HG02852 (cell line): Measurements from ENCODE around the gene ATG4C.

Experiments
- ATAC-seq: cut with Tn5 transposase; IDR thresholded peaks from one replicate; pipeline ENCODE4 v1.9.1; 2021; ENCODE audit warnings: mild to moderate bottlenecking, moderate library complexity; ENCODE audit not compliant: unreplicated experiment

ATG4C gene

GRCh38 chr1:62836856-62837540 is 53.1 kb downstream of the ATG4C start:
- no peak for ATAC-seq

- no peak for ATAC-seq
These were observed 56.6 kb downstream of the ATG4C start for GRCh38 chr1:62840555-62840954.

- no peak for ATAC-seq
These were observed 57.7 kb downstream of the ATG4C start for GRCh38 chr1:62841587-62842169.

- no peak for ATAC-seq
These were observed 60.1 kb downstream of the ATG4C start for GRCh38 chr1:62844030-62844429.

GRCh38 chr1:62849031-62849430 is 65.1 kb downstream of the ATG4C start:
- ATAC-seq = no peak

GRCh38 chr1:62852253-62852652 is 68.3 kb downstream of the ATG4C start:
- ATAC-seq = no peak

GRCh38 chr1:62856960-62857359 is 73.0 kb downstream of the ATG4C start:
- no peak for ATAC-seq

GRCh38 chr1:62869217-62869754 is 85.4 kb downstream of the ATG4C start:
- no peak for ATAC-seq

GRCh38 chr1:62870148-62870547 is 86.2 kb downstream of the ATG4C start:
- ATAC-seq = no peak

GRCh38 chr1:62875676-62876075 is 91.7 kb downstream of the ATG4C start:
- ATAC-seq = no peak

- no peak for ATAC-seq
These were observed 92.6 kb downstream of the ATG4C start for GRCh38 chr1:62876535-62876934.

GRCh38 chr1:62877579-62877978 is 93.6 kb downstream of the ATG4C start:
- ATAC-seq = no peak

- no peak for ATAC-seq
These were observed 96.0 kb downstream of the ATG4C start for GRCh38 chr1:62879962-62880361.

GRCh38 chr1:62882201-62883104 is 98.5 kb downstream of the ATG4C start:
- no peak for ATAC-seq

- ATAC-seq = no peak
These were observed 100.3 kb downstream of the ATG4C start for GRCh38 chr1:62884156-62884740.

GRCh38 chr1:62887799-62888507 is 104.0 kb downstream of the ATG4C start:
- no peak for ATAC-seq

GRCh38 chr1:62891956-62892562 is 108.1 kb downstream of the ATG4C start:
- no peak for ATAC-seq

- no peak for ATAC-seq
These were observed 113.9 kb downstream of the ATG4C start for GRCh38 chr1:62897788-62898187.

GRCh38 chr1:62900566-62900965 is 116.6 kb downstream of the ATG4C start:
- no peak for ATAC-seq

- no peak for ATAC-seq
These were observed 117.7 kb downstream of the ATG4C start for GRCh38 chr1:62901650-62902049.
